ENCODE measurements around the gene CDYL.
"Not testable (repeated sequence)": the region's sequence is repeated elsewhere in the genome, so short reads cannot be mapped to it uniquely, and the experiment has no call there.

The CDYL gene

GRCh38 chr6:4805553-4806336 lies 29.5 kb downstream of the CDYL start:
- no peak for DNase-seq

GRCh38 chr6:4806337-4806725 lies 30.1 kb downstream of the CDYL start:
- no peak for DNase-seq

- no peak for DNase-seq
These were observed 30.6 kb downstream of the CDYL start for GRCh38 chr6:4806791-4807190.

- DNase-seq = no peak
These were observed 32.2 kb downstream of the CDYL start for GRCh38 chr6:4808396-4808795.

GRCh38 chr6:4809999-4810918 lies 34.1 kb downstream of the CDYL start:
- no peak for DNase-seq

- no peak for DNase-seq
These were observed 35.9 kb downstream of the CDYL start for GRCh38 chr6:4812068-4812467.

GRCh38 chr6:4813055-4813454 lies 36.9 kb downstream of the CDYL start:
- DNase-seq = no peak

GRCh38 chr6:4814212-4814611 lies 38.0 kb downstream of the CDYL start:
- no peak for DNase-seq

- no peak for DNase-seq
These were observed 38.8 kb downstream of the CDYL start for GRCh38 chr6:4814987-4815386.

GRCh38 chr6:4815584-4815983 lies 39.4 kb downstream of the CDYL start:
- no peak for DNase-seq

GRCh38 chr6:4816904-4817303 lies 40.7 kb downstream of the CDYL start:
- no peak for DNase-seq

GRCh38 chr6:4817551-4817950 lies 41.3 kb downstream of the CDYL start:
- no peak for DNase-seq

- no peak for DNase-seq
These were observed 42.2 kb downstream of the CDYL start for GRCh38 chr6:4818272-4818938.

- no peak for DNase-seq
These were observed 43.6 kb downstream of the CDYL start for GRCh38 chr6:4819706-4820283.

GRCh38 chr6:4820704-4821276 lies 44.6 kb downstream of the CDYL start:
- no peak for DNase-seq

- DNase-seq = no peak
These were observed 46.3 kb downstream of the CDYL start for GRCh38 chr6:4822476-4822875.

GRCh38 chr6:4828187-4828698 lies 52.0 kb downstream of the CDYL start:
- DNase-seq = no peak

GRCh38 chr6:4829089-4829488 lies 52.9 kb downstream of the CDYL start:
- no peak for DNase-seq

- DNase-seq = not testable (repeated sequence)
These were observed 59.3 kb downstream of the CDYL start for GRCh38 chr6:4835540-4835939.

- DNase-seq = no peak
These were observed 64.0 kb downstream of the CDYL start for GRCh38 chr6:4840169-4840568.

GRCh38 chr6:4844108-4844507 lies 67.9 kb downstream of the CDYL start:
- DNase-seq = no peak

GRCh38 chr6:4846387-4846786 lies 70.2 kb downstream of the CDYL start:
- DNase-seq = no peak
